GM12892 (cell line): ENCODE results near the gene EYS.
"Not testable (repeated sequence)": the region's sequence is repeated elsewhere in the genome, so short reads cannot be mapped to it uniquely, and the experiment has no call there.

Experiments
- DNase-seq: peaks from one replicate; pipeline ENCODE4 v3.0.0; 2011; ENCODE audit not compliant: insufficient read length
- FAIRE-seq: peaks from 2 replicates; lab custom pipeline; 2011; peaks lifted over from hg19 to GRCh38; lab: Jason Lieb, UNC
- POLR2A ChIP-seq: IDR thresholded peaks from 2 replicates; pipeline ENCODE4 v1.6.1; 2011; ENCODE audit warnings: low read depth, low read length, control low read depth
- POLR2AphosphoS5 ChIP-seq: IDR thresholded peaks from 2 replicates; pipeline ENCODE4 v1.6.1; 2011; ENCODE audit warnings: low read depth, low read length, control low read depth
- TAF1 ChIP-seq: IDR thresholded peaks from 2 replicates; pipeline ENCODE4 v1.6.1; 2011; ENCODE audit warnings: low read depth, mild to moderate bottlenecking, control low read depth, low read length, borderline replicate concordance

EYS gene

DNA sequence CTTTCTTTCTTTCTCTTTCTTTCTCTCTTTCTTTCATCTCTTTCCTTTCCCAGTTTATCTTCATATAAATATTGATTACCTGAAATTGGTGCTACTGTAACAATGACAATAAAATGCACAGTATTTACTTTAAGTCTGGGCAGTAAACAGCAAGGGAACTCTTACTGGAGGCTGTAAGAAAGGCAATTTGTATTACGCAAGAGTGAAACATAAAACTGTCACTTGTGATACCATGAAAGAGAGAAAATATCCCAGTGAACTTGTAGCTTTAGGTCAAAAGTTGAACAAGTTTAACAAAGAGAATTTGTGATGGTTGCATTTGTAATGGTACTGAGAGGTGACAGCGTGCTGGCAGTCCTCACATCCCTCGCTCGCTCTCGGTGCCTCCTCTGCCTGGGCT lies 80.0 kb downstream of the EYS start:
- FAIRE-seq: no peak
- TF ChIP-seq POLR2A: no peak
- no peak for TF ChIP-seq POLR2AphosphoS5
- no peak for TF ChIP-seq TAF1
- no peak for DNase-seq

DNA sequence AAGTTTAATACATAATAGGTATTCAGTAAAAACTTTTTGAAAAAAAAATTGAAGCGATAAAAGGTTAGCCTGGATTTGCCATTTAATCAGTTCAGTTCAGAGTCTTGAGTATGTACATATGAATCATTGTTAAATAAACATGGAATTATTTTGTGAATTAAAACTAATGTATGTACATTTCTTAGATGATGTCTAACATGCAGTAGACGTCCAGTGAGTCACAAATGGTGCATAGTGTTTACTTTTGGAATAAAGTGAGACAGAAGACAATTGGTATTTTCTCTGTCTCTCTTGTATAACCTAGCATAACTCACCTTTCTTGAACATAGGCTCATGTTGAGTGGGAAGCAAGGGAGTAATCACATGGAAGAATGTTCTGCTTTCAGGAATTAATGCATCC lies 83.5 kb downstream of the EYS start:
- FAIRE-seq: no peak
- no peak for DNase-seq
- no peak for TF ChIP-seq POLR2A
- TF ChIP-seq TAF1: no peak
- no peak for TF ChIP-seq POLR2AphosphoS5

DNA sequence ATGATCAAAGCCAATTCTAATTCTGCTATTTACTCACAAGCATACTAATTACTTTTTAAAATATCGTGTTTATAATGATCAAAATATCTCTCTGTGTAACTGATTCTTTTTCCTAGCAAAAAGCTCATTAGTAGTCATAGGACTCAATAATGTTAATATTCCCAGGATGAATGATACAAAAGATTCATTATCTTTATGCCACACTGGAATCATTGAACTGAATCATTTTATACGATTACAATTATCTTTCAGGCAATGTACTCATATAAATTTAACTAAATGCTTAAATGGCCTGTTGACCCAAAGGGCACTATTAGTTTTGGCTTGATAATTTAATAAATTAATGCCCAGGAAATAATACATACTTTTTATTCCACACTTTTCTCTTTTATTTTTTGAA lies 96.3 kb downstream of the EYS start:
- DNase-seq: no peak
- TF ChIP-seq POLR2A: no peak
- no peak for TF ChIP-seq POLR2AphosphoS5
- TF ChIP-seq TAF1: no peak
- FAIRE-seq: no peak

- TF ChIP-seq POLR2AphosphoS5: no peak
- TF ChIP-seq TAF1: no peak
- TF ChIP-seq POLR2A: no peak
- DNase-seq (no peak), FAIRE-seq (no peak)
These were observed 111.5 kb downstream of the EYS start for GRCh38 chr6:65595540-65595939.

- no peak for FAIRE-seq
- no peak for DNase-seq
- TF ChIP-seq TAF1 (no peak), POLR2A (no peak), POLR2AphosphoS5 (no peak)
These were observed 136.7 kb downstream of the EYS start for GRCh38 chr6:65570340-65570739.

GRCh38 chr6:65569505-65569904 lies 137.5 kb downstream of the EYS start:
- no peak for FAIRE-seq
- no peak for DNase-seq
- TF ChIP-seq POLR2AphosphoS5 (no peak), TAF1 (no peak), POLR2A (no peak)

- not testable (repeated sequence) for DNase-seq, FAIRE-seq
These were observed 138.0 kb downstream of the EYS start for GRCh38 chr6:65569056-65569455.

DNA sequence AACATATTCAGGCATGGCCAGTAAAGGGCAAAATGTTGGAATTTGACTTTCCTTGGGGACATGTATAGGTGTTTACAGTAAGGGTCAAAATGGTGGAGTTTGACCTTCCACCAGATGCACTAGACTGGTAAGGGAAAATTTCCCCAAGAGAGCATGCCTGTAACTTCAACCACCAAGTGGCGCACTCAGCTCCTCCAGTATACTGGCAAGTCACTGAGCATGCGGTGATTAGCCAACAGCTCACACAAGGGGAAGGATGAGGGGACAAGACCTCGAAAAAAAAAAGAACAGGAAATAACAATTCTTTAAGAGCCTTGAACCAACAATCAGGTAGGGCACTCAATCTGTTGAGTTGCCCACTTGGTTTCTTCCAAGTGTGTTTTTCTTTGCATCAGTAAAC lies 140.9 kb downstream of the EYS start:
- TF ChIP-seq POLR2A (no peak), TAF1 (no peak), POLR2AphosphoS5 (no peak)
- FAIRE-seq (no peak), DNase-seq (no peak)

GRCh38 chr6:65558071-65558470 lies 149.0 kb downstream of the EYS start:
- FAIRE-seq (no peak), DNase-seq (no peak)
- TF ChIP-seq POLR2A: no peak
- TF ChIP-seq POLR2AphosphoS5: no peak
- no peak for TF ChIP-seq TAF1

- FAIRE-seq (no peak), DNase-seq (no peak)
- no peak for TF ChIP-seq TAF1
- no peak for TF ChIP-seq POLR2A
- TF ChIP-seq POLR2AphosphoS5: no peak
These were observed 149.8 kb downstream of the EYS start for GRCh38 chr6:65557224-65557623.

DNA sequence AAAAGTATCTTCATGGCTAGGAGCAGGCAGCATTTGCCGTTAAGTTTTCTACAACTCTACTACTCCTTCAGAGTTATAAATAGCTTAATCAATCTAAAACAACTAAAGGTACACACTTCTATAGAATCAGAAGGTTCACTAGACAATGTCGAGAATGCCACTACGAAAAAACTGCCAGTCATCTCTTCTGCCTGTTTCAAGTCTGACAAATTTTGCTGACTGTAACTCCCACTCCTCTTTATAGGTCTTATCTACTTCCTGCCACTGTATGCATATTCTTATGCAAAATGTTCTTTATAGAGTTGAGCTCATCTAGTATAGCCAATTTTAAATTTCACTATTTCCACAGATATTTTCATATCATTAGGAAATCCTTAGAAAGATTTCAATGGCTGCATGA lies 160.1 kb downstream of the EYS start:
- DNase-seq (no peak), FAIRE-seq (no peak)
- no peak for TF ChIP-seq TAF1
- no peak for TF ChIP-seq POLR2A
- TF ChIP-seq POLR2AphosphoS5: no peak

DNA sequence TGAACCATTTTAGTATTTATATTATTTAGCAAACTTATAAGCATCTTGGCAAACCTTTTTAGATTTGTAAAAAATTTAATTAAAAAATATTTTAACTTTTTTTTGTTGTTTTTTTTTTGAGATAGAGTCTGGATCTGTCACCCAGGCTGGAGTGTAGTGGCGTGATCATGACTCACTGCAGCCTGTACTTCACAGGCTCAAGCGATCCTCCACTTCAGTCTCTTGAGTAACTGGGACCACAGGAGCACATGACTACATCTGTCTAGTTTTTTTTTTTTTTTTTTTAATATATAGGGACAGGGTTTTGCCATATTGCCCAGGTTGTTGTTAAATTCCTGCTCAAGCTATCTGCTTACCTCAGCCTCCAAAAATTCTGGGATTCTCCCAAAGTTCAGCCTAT lies 161.1 kb downstream of the EYS start:
- no peak for TF ChIP-seq POLR2A
- no peak for TF ChIP-seq POLR2AphosphoS5
- no peak for TF ChIP-seq TAF1
- FAIRE-seq: no peak
- DNase-seq: no peak

GRCh38 chr6:65538644-65539043 lies 168.4 kb downstream of the EYS start:
- DNase-seq: no peak
- FAIRE-seq: no peak
- TF ChIP-seq POLR2AphosphoS5 (no peak), TAF1 (no peak), POLR2A (no peak)

GRCh38 chr6:65537600-65537999 lies 169.4 kb downstream of the EYS start:
- TF ChIP-seq TAF1 (no peak), POLR2AphosphoS5 (no peak)
- FAIRE-seq (no peak), DNase-seq (no peak)

DNA sequence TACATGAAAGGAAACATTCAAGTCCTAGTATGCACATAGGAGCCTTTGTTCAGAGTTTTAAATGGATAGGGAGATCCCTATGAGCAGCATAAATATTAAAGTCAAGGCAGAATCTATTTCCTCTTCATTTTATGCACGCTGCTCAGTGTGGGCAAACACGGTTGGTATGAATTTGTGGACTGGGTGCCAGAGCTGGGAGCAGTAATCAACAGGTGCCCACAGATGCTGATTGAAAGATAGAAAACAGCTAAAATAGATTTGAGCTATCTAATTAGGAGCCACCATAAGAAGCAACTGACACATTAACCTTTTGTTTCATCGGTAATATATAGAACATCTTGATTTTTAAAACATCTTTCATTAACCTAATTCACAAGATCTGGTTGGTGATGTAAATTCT lies 175.5 kb downstream of the EYS start:
- TF ChIP-seq POLR2AphosphoS5 (no peak), POLR2A (no peak), TAF1 (no peak)
- no peak for FAIRE-seq
- DNase-seq: no peak
